Stimulated activated CD4-positive, alpha-beta T cell treated with anti-CD3 and anti-CD28 coated beads, Interleukin-4, amount 100 ng/mL, for 1 hour (primary cell): ENCODE data around the gene IFITM5.
A peak's percentile ranks its signal among the peaks of the same experiment; 100 is the strongest.

Experiments used
- DNase-seq: peaks from one replicate; pipeline ENCODE4 v3.0.0-alpha.2; 2020

Gene IFITM5

DNA sequence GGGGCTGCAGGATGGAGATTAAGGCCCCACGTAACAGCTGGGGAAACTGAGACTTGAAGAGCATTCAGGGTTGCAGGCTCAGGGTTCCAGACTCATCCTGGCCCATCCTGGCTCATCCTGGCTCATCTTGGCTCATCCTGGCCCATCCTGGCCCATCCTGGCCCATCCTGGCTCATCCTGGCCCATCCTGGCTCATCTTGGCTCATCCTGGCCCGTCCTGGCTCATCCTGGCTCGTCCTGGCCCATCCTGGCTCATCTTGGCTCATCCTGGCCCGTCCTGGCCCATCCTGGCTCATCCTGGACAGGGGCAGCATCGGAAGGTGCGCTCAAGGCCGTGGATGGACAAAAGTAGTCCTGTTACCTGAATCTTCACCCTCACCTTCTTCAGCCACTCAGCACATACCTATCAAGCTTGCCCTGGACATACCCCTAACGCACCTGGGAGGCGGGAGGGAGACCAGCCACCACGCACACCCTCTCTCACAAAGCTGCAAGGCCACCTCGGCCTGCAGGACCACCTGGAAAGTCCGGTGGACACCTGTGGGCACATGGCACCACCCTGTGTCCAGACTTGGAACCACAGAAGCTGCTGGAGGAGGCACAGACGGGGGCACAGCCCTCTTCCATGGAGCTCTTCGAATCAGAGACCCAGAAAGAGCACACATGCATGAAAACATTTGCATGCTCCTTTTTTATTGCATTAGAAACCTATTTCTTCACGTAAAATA lies 41.4 kb downstream of the IFITM5 start:
- DNase-seq: no peak

DNA sequence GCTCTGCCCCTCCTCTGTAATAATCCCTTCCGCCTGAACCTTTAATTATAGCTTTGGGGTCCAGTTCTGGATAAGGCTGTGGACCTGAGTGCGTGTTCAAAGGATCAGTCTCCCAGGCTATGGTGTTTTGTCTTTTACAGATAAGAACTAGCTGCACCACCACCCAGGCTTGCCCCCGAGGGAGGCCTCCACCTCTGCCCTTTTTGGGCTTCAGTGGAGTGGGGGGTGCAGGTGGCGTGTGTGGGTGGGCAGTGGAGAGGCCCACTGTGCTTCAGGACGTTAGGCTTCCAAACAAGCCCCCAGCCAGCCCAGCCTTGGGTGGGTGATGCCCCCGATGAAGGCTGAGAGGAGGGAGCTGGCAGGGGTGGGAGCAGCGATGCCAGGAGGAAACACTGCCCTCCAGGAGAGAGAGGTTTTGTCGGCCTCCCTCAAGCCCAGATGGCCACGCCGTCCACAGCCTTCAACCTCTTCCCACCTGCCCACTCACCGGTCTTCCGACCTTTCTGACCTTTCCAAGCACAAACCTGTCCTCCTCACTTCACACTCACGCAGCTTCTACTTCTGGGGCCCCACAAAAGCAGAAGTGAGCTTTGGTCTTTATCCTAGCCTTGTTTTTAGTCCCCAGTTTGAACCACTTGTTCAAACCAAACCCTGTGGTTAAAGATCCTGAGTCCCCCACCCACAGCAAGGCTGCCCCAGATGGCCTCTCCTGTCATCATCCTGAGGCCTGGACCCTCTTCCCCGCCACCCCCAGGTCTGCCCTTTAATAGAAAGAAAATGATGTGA lies 42.2 kb downstream of the IFITM5 start:
- no peak for DNase-seq

DNA sequence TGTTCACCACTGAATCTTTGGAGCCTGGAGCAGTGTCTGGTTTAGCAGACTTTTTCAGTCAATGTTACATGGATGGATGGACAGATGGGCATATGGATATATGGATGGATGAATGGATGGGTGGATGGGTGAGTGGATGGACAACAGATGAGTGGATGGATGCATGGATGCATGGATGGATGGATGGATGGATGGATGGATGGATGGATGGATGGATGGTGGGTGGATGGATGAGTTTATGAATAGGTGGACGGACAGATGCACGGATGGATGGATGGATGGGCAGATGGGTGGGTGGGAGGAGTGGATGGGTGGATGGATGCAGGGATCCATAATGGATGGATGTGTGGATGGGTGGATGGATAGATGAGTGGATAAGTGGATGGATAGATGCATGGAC lies 43.5 kb downstream of the IFITM5 start:
- no peak for DNase-seq

DNA sequence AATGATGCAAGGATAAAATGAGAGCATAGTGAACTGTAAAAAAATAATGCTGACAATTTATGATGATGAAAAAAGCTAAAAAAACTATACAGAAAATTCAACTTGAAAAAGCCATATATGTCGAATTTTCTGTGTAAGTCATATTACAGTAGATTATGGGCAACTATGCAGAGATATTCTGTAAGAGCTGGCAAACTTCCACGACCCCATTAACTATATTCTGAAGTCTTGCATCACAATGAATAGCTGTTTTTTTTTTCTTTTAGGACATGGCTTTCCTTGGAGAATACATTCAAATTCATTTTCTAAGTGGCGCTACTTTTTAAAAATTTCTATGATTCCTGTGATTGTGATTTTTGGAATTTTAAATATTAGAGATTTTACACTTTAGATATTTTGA lies 44.1 kb downstream of the IFITM5 start:
- DNase-seq: no peak

DNA sequence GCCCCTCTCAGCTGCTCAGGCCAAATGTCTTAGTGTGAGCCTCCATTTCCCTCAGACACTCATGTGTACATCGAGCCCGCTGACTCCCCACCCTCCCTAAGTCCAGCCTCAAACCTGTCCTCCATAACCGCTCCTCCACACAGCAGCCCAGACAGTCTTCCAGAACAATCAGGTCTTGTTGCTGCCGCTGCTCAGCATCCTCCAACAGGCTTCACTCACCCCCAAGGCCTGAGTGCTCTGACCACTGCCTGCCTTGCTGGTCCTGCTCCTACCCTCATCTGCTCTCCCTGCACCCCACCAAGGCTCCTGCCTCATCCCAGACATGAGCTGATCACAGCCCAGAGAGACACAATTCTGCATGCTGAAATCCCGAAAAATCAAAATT lies 45.4 kb downstream of the IFITM5 start:
- DNase-seq: no peak

DNA sequence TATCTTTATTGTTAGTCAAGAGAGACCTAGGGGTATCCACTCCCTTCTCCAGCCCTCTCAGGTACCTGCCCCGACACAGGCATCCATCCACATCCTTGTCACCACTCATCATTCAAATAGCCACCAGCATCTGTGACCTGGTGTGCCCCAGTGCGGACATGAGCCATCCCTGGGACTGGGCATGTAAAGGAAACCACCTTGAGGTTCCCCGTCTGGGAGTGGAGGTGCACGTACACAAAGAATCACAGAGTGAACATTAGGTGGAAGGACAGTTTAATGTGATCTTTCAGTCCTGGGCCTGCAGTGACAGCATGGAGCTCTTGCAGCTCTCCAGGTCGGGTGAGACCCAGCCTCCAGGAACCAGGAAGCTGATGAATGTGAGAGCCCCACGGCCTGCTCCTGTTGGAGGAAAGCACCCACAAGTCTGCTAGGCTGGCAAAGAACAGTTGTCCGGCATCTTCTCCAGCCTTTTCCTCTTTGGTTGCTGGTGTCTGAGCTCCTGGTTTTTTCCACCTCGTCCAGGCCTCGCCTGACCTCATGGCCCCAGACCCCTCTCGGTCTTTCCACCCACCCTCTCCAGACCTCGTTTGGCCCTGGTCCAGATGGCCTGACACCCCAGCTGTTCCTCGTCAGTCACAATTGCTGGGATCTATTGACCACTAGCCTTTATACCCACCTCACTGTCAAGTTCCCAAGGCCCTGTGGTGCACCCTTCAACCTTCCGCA lies 46.0 kb downstream of the IFITM5 start:
- no peak for DNase-seq

DNA sequence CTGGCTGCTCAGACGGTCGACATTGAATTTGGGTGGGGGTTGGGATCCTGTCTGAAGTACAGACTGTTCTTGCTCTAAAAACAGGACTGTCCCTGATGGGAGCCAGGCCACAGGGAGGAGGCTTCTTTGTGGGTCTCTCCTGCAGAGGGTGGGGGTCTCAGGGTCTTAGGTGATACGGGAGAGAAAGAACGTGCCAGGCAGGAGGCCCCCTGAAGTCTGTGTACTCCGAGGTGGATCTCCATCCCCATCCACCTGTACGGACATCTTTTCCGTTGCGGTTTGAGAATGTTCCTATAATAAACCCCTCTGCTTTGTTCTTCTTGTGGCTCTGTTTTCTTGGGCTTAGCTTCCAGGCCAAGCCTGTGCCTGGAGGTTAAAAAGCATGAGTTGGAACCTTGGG lies 46.7 kb downstream of the IFITM5 start:
- DNase-seq: no peak

DNA sequence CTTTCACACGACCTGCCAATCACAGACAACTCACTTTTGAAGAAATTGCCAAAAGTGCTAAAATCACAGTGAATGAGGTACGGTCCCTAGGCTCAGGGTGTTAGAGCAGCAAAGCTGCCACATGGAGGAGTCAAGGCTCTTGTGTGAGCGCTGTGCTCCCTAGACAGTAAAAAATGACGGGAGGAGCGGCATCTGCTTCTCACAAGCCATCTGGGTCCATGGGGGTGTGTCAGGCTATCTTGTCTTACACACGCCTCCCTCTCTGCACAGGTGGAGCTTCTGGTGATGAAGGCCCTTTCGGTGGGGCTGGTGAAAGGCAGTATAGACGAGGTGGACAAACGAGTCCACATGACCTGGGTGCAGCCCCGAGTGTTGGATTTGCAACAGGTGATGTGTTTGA lies 47.8 kb downstream of the IFITM5 start:
- no peak for DNase-seq

DNA sequence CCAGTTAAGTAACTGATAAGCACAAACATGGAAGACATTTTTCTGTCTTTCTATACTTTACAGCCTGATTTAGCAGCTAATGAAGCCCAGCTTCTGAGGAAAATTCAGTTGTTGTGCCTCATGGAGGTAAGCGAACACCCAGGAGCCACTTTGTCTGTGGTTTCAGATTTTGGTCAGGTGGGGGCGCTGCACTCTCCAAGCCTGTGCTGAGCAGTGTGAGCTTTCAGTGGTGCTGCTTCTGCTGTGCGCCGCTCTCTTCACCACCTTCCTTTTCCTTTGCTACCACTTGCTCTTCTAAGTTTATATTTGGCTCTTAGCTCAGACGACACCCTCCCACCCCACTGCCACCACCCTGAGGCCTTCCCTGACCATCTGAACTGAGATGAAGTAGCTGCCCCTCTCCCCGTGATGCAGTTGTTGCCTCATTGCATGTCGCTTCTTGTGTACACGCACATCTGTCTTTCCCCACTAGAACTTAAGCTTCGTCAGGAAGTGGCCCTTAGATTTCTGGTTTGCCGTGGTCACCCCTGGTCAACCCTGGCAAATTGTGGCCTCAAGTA lies 48.5 kb downstream of the IFITM5 start:
- DNase-seq: peak; percentile 75

DNA sequence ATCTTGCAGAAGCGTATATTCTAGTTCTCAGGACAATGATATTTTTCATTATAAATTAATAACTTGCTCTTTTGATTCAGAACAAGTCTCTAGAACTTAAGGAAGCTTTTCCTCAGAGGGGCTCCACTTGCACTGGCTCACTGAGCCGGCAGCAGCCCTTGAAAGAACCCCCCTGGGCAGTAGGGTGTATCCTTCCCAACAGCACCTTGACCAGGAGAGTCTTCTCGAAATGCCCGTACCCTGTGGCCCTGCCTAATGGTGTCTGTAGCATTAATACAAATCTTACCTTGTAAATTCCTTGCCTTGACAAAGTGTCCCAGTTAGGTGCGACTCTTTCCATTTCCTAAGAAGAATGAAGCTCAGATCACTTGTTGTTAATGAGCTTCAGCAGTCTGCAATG lies 49.1 kb downstream of the IFITM5 start:
- no peak for DNase-seq

DNA sequence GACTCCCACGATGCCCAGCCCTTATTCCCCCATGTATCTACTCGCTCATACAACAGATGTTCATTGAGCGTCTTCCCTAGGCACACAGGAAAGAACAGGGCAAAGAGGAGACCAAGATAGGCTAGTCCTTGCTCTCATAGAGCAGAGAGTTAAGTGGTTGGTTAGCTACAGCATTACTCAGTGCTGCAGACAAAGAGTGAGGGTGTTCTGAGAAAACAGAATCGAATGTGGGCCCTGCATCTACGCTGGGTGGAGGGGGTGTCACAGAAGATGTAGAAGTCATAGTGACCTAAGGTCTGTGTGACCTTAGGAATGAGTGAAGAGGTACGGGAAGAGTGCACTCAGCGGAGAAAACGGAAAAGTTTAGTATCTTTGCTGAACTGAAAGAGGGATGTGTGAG lies 50.3 kb downstream of the IFITM5 start:
- no peak for DNase-seq
